Measurements from ENCODE around the gene ZNF579. TPM values are rescaled to one million over a fixed set of nuclear protein-coding genes. Genes with fewer than 3 reads are reported as not detected.

ZNF579 gene
- total and polyA plus RNA-seq, 9 of the 15 experiments (the other 6 are each of a cell fraction or from before 2014, with no cell fraction given), result 0.06 to 15.9 (median 1.6) TPM

GRCh38 chr19:55544776-55545439 is 35.7 kb downstream of the ZNF579 start (continued):
- no peak for TF ChIP-seq MLX (CRISPR knock-in tag; conservative IDR thresholded peaks at IDR 0.05)
- no peak for TF ChIP-seq SMAD1 (IDR thresholded peaks at IDR 0.05; ENCODE audit: low read depth, low read length, partially characterized antibody)
- no peak for TF ChIP-seq NBN (IDR thresholded peaks at IDR 0.05; ENCODE audit: low read depth)
- peak; percentile 55 for TF ChIP-seq DACH1 (IDR thresholded peaks at IDR 0.05; ENCODE audit: partially characterized antibody)
- TF ChIP-seq CLOCK (CRISPR knock-in tag; IDR thresholded peaks at IDR 0.05; ENCODE audit: borderline replicate concordance), result no peak
- peak; percentile 36 for TF ChIP-seq MBD2 (IDR thresholded peaks at IDR 0.05; ENCODE audit: borderline replicate concordance, low read depth)
- peak; percentile 78 for TF ChIP-seq ESRRA (IDR thresholded peaks at IDR 0.05; ENCODE audit: borderline replicate concordance, low read depth)
- peak; percentile 78 for TF ChIP-seq MGA (IDR thresholded peaks at IDR 0.05)
- no peak for TF ChIP-seq ARID3B (CRISPR knock-in tag; IDR thresholded peaks at IDR 0.05; ENCODE audit: borderline replicate concordance)
- no peak for TF ChIP-seq MAFF (IDR thresholded peaks at IDR 0.05; ENCODE audit: low read length)
- no peak for TF ChIP-seq STAT5B (CRISPR knock-in tag; IDR thresholded peaks at IDR 0.05)

Data from K562 (cell line).